ENCODE measurements around the gene FCER2.

DNA sequence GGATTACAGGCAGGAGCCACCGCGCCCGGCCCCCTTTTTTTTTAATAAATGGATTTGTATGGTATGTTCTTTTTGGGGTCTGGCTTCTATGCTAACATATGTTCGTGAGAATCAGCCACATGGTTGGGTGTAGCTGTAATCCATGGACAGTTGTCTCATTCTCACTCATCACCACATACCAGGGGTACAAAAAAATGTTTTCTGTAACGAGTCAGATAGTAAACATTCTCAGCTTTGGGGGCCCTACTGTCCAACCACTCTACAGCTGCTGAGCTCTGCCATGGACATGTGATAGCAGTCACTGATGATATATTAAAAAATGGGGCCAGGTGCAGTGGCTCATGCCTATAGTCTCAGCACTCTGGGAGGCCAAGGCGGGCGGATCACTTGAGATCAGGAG, 38.2 kb downstream of the FCER2 start:
- TF ChIP-seq, protein P1, sequence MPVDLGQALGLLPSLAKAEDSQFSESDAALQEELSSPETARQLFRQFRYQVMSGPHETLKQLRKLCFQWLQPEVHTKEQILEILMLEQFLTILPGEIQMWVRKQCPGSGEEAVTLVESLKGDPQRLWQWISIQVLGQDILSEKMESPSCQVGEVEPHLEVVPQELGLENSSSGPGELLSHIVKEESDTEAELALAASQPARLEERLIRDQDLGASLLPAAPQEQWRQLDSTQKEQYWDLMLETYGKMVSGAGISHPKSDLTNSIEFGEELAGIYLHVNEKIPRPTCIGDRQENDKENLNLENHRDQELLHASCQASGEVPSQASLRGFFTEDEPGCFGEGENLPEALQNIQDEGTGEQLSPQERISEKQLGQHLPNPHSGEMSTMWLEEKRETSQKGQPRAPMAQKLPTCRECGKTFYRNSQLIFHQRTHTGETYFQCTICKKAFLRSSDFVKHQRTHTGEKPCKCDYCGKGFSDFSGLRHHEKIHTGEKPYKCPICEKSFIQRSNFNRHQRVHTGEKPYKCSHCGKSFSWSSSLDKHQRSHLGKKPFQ (CRISPR knock-in tag; IDR thresholded peaks at IDR 0.05; ENCODE audit: insufficient replicate concordance): no peak
- TF ChIP-seq THAP11 (CRISPR knock-in tag; IDR thresholded peaks at IDR 0.05) (no peak), CEBPZ (IDR thresholded peaks at IDR 0.05; ENCODE audit: low read length) (no peak), PRDM15 (CRISPR knock-in tag; IDR thresholded peaks at IDR 0.05) (no peak), POLR2A (IDR thresholded peaks at IDR 0.05; ENCODE audit: insufficient read depth in 1 of 2, low read depth in 2 of 2, low read length in 2 of 2) (no peak), ZNF614 (CRISPR knock-in tag; IDR thresholded peaks at IDR 0.05; ENCODE audit: borderline replicate concordance) (no peak), FOXP1 (IDR thresholded peaks at IDR 0.05) (no peak), FOXP1 (CRISPR knock-in tag; IDR thresholded peaks at IDR 0.05) (no peak), FOXM1 (CRISPR knock-in tag; IDR thresholded peaks at IDR 0.05) (no peak), REST (IDR thresholded peaks at IDR 0.05; ENCODE audit: borderline replicate concordance in 1 of 2, low read depth in 1 of 2, low read length in 2 of 2) (no peak), FUBP1 (CRISPR knock-in tag; IDR thresholded peaks at IDR 0.05; ENCODE audit: borderline replicate concordance) (no peak), PPARG (CRISPR knock-in tag; conservative IDR thresholded peaks at IDR 0.05) (no peak)
